ENCODE measurements around the gene GIN1.

- no peak for TF ChIP-seq TAF1 (IDR thresholded peaks at IDR 0.05; ENCODE audit: low read depth, low read length)
- TF ChIP-seq POLR2AphosphoS5 (IDR thresholded peaks at IDR 0.05; ENCODE audit: low read depth, low read length): no peak
- no peak for TF ChIP-seq POLR2A (IDR thresholded peaks at IDR 0.05; ENCODE audit: low read depth, low read length)
Measured at GRCh38 chr5:103066326-103066725, 53.6 kb downstream of the GIN1 start.
